IMR-90 (cell line): Measurements from ENCODE around the gene ZFP36L2. TPM values are rescaled to one million over a fixed set of nuclear protein-coding genes. Genes with fewer than 3 reads are reported as not detected.

Source experiments
- ATAC-seq: fragments of 200-7000 bp; cut with Tn5 transposase; 2 replicates; pipeline ENCODE4 v1.9.1; 2020; ENCODE audit warnings: low read depth, mild to moderate bottlenecking, moderate library complexity
- BruUV-seq: library from RNA; stranded (reverse); fragments of 400-500 nt; replicated peaks from 2 replicates; lab custom pipeline; 2021; lab: Mats Ljungman, UMichigan
- CTCF ChIA-PET: fragments of 300-600 bp; formaldehyde crosslinking; extraction: SDS; loops from one replicate; lab custom pipeline; 2021; ENCODE audit warnings: antibody characterized with exemption; lab: Yijun Ruan, JAX
- POLR2A ChIA-PET: fragments of 300-600 bp; sonication (Branson Sonifier 250); formaldehyde crosslinking; loops from one replicate; lab custom pipeline; 2022; ENCODE audit warnings: antibody characterized with exemption; ENCODE audit not compliant: unreplicated experiment; lab: Charles Lee
- DNase-seq: peaks from one replicate; pipeline ENCODE4 v3.0.0; 2013
- H2AFZ ChIP-seq: replicated peaks from 2 replicates; pipeline ENCODE3; 2013; ENCODE audit warnings: low read length, mild to moderate bottlenecking; ENCODE audit not compliant: poor library complexity
- H2AK5ac ChIP-seq: 2 replicates; pipeline ENCODE4 v1.6.1; 2013; ENCODE audit warnings: low read depth, low read length, inconsistent platforms
- H2AK9ac ChIP-seq: replicated peaks from 2 replicates; pipeline ENCODE3; 2013; ENCODE audit warnings: mild to moderate bottlenecking, low read depth, low read length, moderate library complexity; ENCODE audit not compliant: poor library complexity
- H2BK120ac ChIP-seq: 2 replicates; pipeline ENCODE4 v1.6.1; 2013; ENCODE audit warnings: low read depth, low read length, inconsistent platforms
- H2BK15ac ChIP-seq: 3 replicates; pipeline ENCODE4 v1.6.1; 2013; ENCODE audit warnings: low read depth, low read length, inconsistent platforms
- H2BK20ac ChIP-seq: 2 replicates; pipeline ENCODE4 v1.6.1; 2013; ENCODE audit warnings: low read depth, mild to moderate bottlenecking, inconsistent platforms, low read length, moderate library complexity
- H2BK5ac ChIP-seq: 2 replicates; pipeline ENCODE4 v1.6.1; 2013; ENCODE audit warnings: mild to moderate bottlenecking, low read depth, low read length, inconsistent platforms; ENCODE audit not compliant: poor library complexity, severe bottlenecking
- H3K14ac ChIP-seq: replicated peaks from 2 replicates; pipeline ENCODE4 v1.6.1; 2013; ENCODE audit warnings: low read depth, low read length, inconsistent platforms
- H3K18ac ChIP-seq: 2 replicates; pipeline ENCODE4 v1.6.1; 2013; ENCODE audit warnings: low read depth, low read length, control low read depth
- H3K23ac ChIP-seq: 2 replicates; pipeline ENCODE4 v1.6.1; 2013; ENCODE audit warnings: low read depth, low read length, inconsistent platforms
- H3K27ac ChIP-seq: 2 replicates; pipeline ENCODE4 v1.5.1; 2013; ENCODE audit warnings: mild to moderate bottlenecking, control low read depth, low read length; ENCODE audit not compliant: insufficient read depth
- H3K27me3 ChIP-seq: 2 replicates; pipeline ENCODE4 v1.6.1; 2013; ENCODE audit warnings: low read length; ENCODE audit not compliant: control insufficient read depth, insufficient read depth
- H3K36me3 ChIP-seq: 2 replicates; pipeline ENCODE4 v1.6.1; 2013; ENCODE audit warnings: low read length, mixed read lengths; ENCODE audit not compliant: control insufficient read depth, insufficient read depth
- H3K4ac ChIP-seq: 2 replicates; pipeline ENCODE4 v1.6.1; 2013; ENCODE audit warnings: low read depth, low read length, inconsistent platforms
- H3K4me1 ChIP-seq: 2 replicates; pipeline ENCODE4 v1.6.1; 2013; ENCODE audit warnings: low read length, mixed read lengths; ENCODE audit not compliant: control insufficient read depth, insufficient read depth
- H3K4me2 ChIP-seq: 2 replicates; pipeline ENCODE4 v1.6.1; 2013; ENCODE audit warnings: low read depth, mild to moderate bottlenecking, control low read depth, low read length, moderate library complexity
- H3K4me3 ChIP-seq: 2 replicates; pipeline ENCODE4 v1.5.1; 2013; ENCODE audit warnings: low read depth, mild to moderate bottlenecking, control low read depth, low read length, moderate library complexity; ENCODE audit not compliant: insufficient read depth
- H3K56ac ChIP-seq: 2 replicates; pipeline ENCODE4 v1.6.1; 2013; ENCODE audit warnings: low read length, inconsistent platforms; ENCODE audit not compliant: insufficient read depth; ENCODE audit errors: extremely low read depth
- H3K79me1 ChIP-seq, 2 experiments: 2 replicates each; pipeline ENCODE4 v1.6.1; 2013; ENCODE audit warnings: low read length in 2 of 2, inconsistent platforms in 1 of 2, low read depth in 1 of 2
- H3K9ac ChIP-seq: 2 replicates; pipeline ENCODE4 v1.6.1; 2013; ENCODE audit warnings: low read depth, low read length, control low read depth
- H3K9me1 ChIP-seq: 2 replicates; pipeline ENCODE4 v1.6.1; 2013; ENCODE audit warnings: low read length, inconsistent platforms; ENCODE audit not compliant: insufficient read depth
- H3K9me3 ChIP-seq: 2 replicates; pipeline ENCODE4 v1.6.1; 2013; ENCODE audit warnings: low read length; ENCODE audit not compliant: control insufficient read depth, insufficient read depth
- H4K20me1 ChIP-seq: 2 replicates; pipeline ENCODE4 v1.6.1; 2013; ENCODE audit warnings: low read length, inconsistent platforms; ENCODE audit not compliant: insufficient read depth
- H4K5ac ChIP-seq: 2 replicates; pipeline ENCODE4 v1.6.1; 2013; ENCODE audit warnings: mild to moderate bottlenecking, low read depth, low read length, control low read depth
- H4K8ac ChIP-seq, 2 experiments: 2 replicates each; pipeline ENCODE4 v1.6.1; 2013; ENCODE audit warnings: low read depth in 2 of 2, low read length in 2 of 2, control low read depth in 1 of 2, inconsistent platforms in 1 of 2
- H4K91ac ChIP-seq: 2 replicates; pipeline ENCODE4 v1.6.1; 2013; ENCODE audit warnings: low read depth, low read length, inconsistent platforms; ENCODE audit not compliant: insufficient read depth
- BHLHE40 ChIP-seq: fragments of 150-350 bp; IDR thresholded peaks from 2 replicates; pipeline ENCODE4 v1.6.1; 2016; ENCODE audit warnings: mild to moderate bottlenecking, low read depth, low read length
- CEBPB ChIP-seq: IDR thresholded peaks from 2 replicates; pipeline ENCODE4 v1.6.1; 2012; ENCODE audit warnings: low read depth, low read length, improper control_type of control experiment
- CHD1 ChIP-seq: IDR thresholded peaks from 2 replicates; pipeline ENCODE4 v1.6.1; 2012; ENCODE audit warnings: low read depth, low read length, improper control_type of control experiment
- FOS ChIP-seq: fragments of 150-350 bp; IDR thresholded peaks from 2 replicates; pipeline ENCODE4 v1.6.1; 2016; ENCODE audit warnings: low read depth, low read length
- MAFK ChIP-seq: IDR thresholded peaks from 2 replicates; pipeline ENCODE4 v1.6.1; 2012; ENCODE audit warnings: low read depth, low read length, improper control_type of control experiment
- MAZ ChIP-seq: IDR thresholded peaks from 2 replicates; pipeline ENCODE4 v1.6.1; 2012; ENCODE audit warnings: low read depth, mild to moderate bottlenecking, low read length, improper control_type of control experiment, moderate library complexity, borderline replicate concordance
- MXI1 ChIP-seq: IDR thresholded peaks from 2 replicates; pipeline ENCODE4 v1.6.1; 2012; ENCODE audit warnings: low read depth, mild to moderate bottlenecking, low read length, moderate library complexity, borderline replicate concordance
- NFE2L2 ChIP-seq: fragments of 150-350 bp; IDR thresholded peaks from 2 replicates; pipeline ENCODE4 v1.6.1; 2016; ENCODE audit warnings: low read depth, mild to moderate bottlenecking, low read length
- POLR2A ChIP-seq: IDR thresholded peaks from 2 replicates; pipeline ENCODE4 v1.6.1; 2012; ENCODE audit warnings: mild to moderate bottlenecking, low read depth, low read length
- RAD21 ChIP-seq: IDR thresholded peaks from 2 replicates; pipeline ENCODE4 v1.6.1; 2012; ENCODE audit warnings: low read length, improper control_type of control experiment
- RCOR1 ChIP-seq: IDR thresholded peaks from 2 replicates; pipeline ENCODE4 v1.6.1; 2012; ENCODE audit warnings: mild to moderate bottlenecking, low read length, improper control_type of control experiment; ENCODE audit not compliant: insufficient replicate concordance
- RFX5 ChIP-seq: IDR thresholded peaks from 2 replicates; pipeline ENCODE4 v1.8.0; 2012; ENCODE audit warnings: low read depth, mild to moderate bottlenecking, low read length, moderate library complexity
- SMC3 ChIP-seq: fragments of 150-350 bp; IDR thresholded peaks from 2 replicates; pipeline ENCODE4 v1.6.1; 2016; ENCODE audit warnings: low read depth, mild to moderate bottlenecking, antibody characterized with exemption, low read length, moderate library complexity
- WGBS, 2 experiments: methylation state at CpG; one replicate each; pipeline versions ENCODE4 v1.1.5 to v1.1.7; 2013; ENCODE audit warnings: missing lambda C conversion rate in 2 of 2; ENCODE audit not compliant: insufficient read length in 1 of 2; ENCODE audit errors: extremely low coverage in 2 of 2; 5-methylcytosine and 5-hydroxymethylcytosine counted together
- dilution Hi-C: fragments of 300-500 bp; cut with HindIII; formaldehyde crosslinking; loops from one replicate; pipeline ENCODE4 v1.14.3; 2018; ENCODE audit warnings: low sequenced_read_pairs; ENCODE audit not compliant: unreplicated experiment
- in situ Hi-C: fragments of 300-500 bp; cut with MboI; formaldehyde crosslinking; loops from 3 replicates; pipeline ENCODE4 v1.14.3; 2019; ENCODE audit warnings: low sequenced_read_pairs, inconsistent platforms, mixed read lengths
- intact Hi-C: fragments of 100-400 bp; cut with micrococcal nuclease; formaldehyde crosslinking; loops from 2 replicates; pipeline ENCODE4 v1.10.0; 2022
- polyA plus RNA-seq, 3 experiments: library from polyadenylated mRNA; depleted of rRNA; stranded (reverse); fragments of >200 nt; gene quantifications; 2 replicates each; pipeline ENCODE4 v1.2.3, GENCODE V29; 2012; ENCODE audit warnings: low replicate concordance in 1 of 3
- total RNA-seq: library from RNA; depleted of rRNA; stranded (reverse); fragments of >200 nt; gene quantifications from 2 replicates; pipeline ENCODE4 v1.2.3, GENCODE V29; 2012
- TF ChIP-seq, protein P1 (sequence below): fragments of 150-350 bp; IDR thresholded peaks from 2 replicates; pipeline ENCODE4 v1.6.1; 2017; ENCODE audit warnings: mild to moderate bottlenecking, antibody characterized with exemption, low read length, low read depth
- TF ChIP-seq, protein P2 (sequence below): conservative IDR thresholded peaks from 2 replicates; pipeline ENCODE4 v1.5.1; 2012; ENCODE audit warnings: mild to moderate bottlenecking, low read depth, low read length, improper control_type of control experiment

Gene ZFP36L2
- total and polyA plus RNA-seq, 2 of the 4 experiments (the other 2 are of a cell fraction), result 1.8 to 20.1 TPM

GRCh38 chr2:43230951-43231827 is 4.8 kb upstream of the ZFP36L2 start:
- Histone ChIP-seq H3K27me3 (no peaks in the 10 kb centered on the region), H2AK5ac (no peak overlapping the region), H2BK15ac (no peak overlapping the region), H3K23ac (no peak overlapping the region), H3K18ac (no peak overlapping the region), H4K8ac (no peak overlapping the region), H3K79me1 (peaks cover 8 to 18% of the 10 kb centered on the region in 2 experiments; a peak in 3 of 4 replicates), H3K14ac (no peak overlapping the region), H4K20me1 (peaks cover under 1% of the 10 kb centered on the region; the same call in 1 of the 2 replicates), H3K36me3 (no peaks in the 10 kb centered on the region; the same call in 1 of the 2 replicates), H2AK9ac (no peak overlapping the region), H3K4me2 (no peak overlapping the region), H3K4ac (no peak overlapping the region), H3K56ac (no peak overlapping the region), H3K9me1 (no peaks in the 10 kb centered on the region; the same call in 1 of the 2 replicates), H3K4me3 (no peak overlapping the region), H3K9ac (no peak overlapping the region), H4K5ac (no peak overlapping the region), H3K9me3 (no peaks in the 10 kb centered on the region), H2AFZ (no peak overlapping the region), H2BK120ac (no peak overlapping the region), H3K4me1 (peaks cover 8% of the 10 kb centered on the region), H2BK20ac (no peak overlapping the region), H2BK5ac (no peak overlapping the region), H4K91ac (no peak overlapping the region), H3K27ac (no peak overlapping the region)
- BruUV-seq, result no TSS peak
- CTCF ChIA-PET, result no interaction called here
- intact Hi-C loops (no loop called here), in situ Hi-C loops (loop anchor here (5.0 to 10.0 kb wide), 2 partner anchors 251 to 376 kb away; no protein-coding TSS in a partner anchor), dilution Hi-C loops (no loop called here)
- no peak for ATAC-seq
- DNase-seq, result no peak
- 80% methylated on average over 1 of the region's 7 CpGs; no CpG with 5 or more reads in 1 of the 2 experiments for WGBS, 2 experiments
- POLR2A ChIA-PET, result no interaction called here
- TF ChIP-seq, protein P1, sequence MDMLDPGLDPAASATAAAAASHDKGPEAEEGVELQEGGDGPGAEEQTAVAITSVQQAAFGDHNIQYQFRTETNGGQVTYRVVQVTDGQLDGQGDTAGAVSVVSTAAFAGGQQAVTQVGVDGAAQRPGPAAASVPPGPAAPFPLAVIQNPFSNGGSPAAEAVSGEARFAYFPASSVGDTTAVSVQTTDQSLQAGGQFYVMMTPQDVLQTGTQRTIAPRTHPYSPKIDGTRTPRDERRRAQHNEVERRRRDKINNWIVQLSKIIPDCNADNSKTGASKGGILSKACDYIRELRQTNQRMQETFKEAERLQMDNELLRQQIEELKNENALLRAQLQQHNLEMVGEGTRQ, result no peak
- TF ChIP-seq, protein P2, sequence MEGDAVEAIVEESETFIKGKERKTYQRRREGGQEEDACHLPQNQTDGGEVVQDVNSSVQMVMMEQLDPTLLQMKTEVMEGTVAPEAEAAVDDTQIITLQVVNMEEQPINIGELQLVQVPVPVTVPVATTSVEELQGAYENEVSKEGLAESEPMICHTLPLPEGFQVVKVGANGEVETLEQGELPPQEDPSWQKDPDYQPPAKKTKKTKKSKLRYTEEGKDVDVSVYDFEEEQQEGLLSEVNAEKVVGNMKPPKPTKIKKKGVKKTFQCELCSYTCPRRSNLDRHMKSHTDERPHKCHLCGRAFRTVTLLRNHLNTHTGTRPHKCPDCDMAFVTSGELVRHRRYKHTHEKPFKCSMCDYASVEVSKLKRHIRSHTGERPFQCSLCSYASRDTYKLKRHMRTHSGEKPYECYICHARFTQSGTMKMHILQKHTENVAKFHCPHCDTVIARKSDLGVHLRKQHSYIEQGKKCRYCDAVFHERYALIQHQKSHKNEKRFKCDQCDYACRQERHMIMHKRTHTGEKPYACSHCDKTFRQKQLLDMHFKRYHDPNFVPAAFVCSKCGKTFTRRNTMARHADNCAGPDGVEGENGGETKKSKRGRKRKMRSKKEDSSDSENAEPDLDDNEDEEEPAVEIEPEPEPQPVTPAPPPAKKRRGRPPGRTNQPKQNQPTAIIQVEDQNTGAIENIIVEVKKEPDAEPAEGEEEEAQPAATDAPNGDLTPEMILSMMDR, result no peak
- no peak for TF ChIP-seq RFX5
- TF ChIP-seq CEBPB, result no peak
- no peak for TF ChIP-seq NFE2L2
- TF ChIP-seq RCOR1, result no peak
- no peak for TF ChIP-seq MXI1
- no peak for TF ChIP-seq MAFK
- no peak for TF ChIP-seq FOS
- no peak for TF ChIP-seq BHLHE40
- no peak for TF ChIP-seq POLR2A
- no peak for TF ChIP-seq SMC3
- no peak for TF ChIP-seq MAZ
- no peak for TF ChIP-seq RAD21
- no peak for TF ChIP-seq CHD1
